IMR-90 (cell line): ENCODE data around the gene IRF5. TPM values are rescaled to one million over a fixed set of nuclear protein-coding genes. Genes with fewer than 3 reads are reported as not detected.
A peak's percentile ranks its signal among the peaks of the same experiment; 100 is the strongest.

Experiments used
- ATAC-seq: fragments of 200-7000 bp; cut with Tn5 transposase; 2 replicates; pipeline ENCODE4 v1.9.1; 2020; ENCODE audit warnings: low read depth, mild to moderate bottlenecking, moderate library complexity
- BruUV-seq: library from RNA; stranded (reverse); fragments of 400-500 nt; replicated peaks from 2 replicates; lab custom pipeline; 2021; lab: Mats Ljungman, UMichigan
- CTCF ChIA-PET: fragments of 300-600 bp; formaldehyde crosslinking; extraction: SDS; loops from one replicate; lab custom pipeline; 2021; ENCODE audit warnings: antibody characterized with exemption; lab: Yijun Ruan, JAX
- POLR2A ChIA-PET: fragments of 300-600 bp; sonication (Branson Sonifier 250); formaldehyde crosslinking; loops from one replicate; lab custom pipeline; 2022; ENCODE audit warnings: antibody characterized with exemption; ENCODE audit not compliant: unreplicated experiment; lab: Charles Lee
- DNase-seq: peaks from one replicate; pipeline ENCODE4 v3.0.0; 2013
- H2AFZ ChIP-seq: replicated peaks from 2 replicates; pipeline ENCODE3; 2013; ENCODE audit warnings: low read length, mild to moderate bottlenecking; ENCODE audit not compliant: poor library complexity
- H2AK5ac ChIP-seq: 2 replicates; pipeline ENCODE4 v1.6.1; 2013; ENCODE audit warnings: low read depth, low read length, inconsistent platforms
- H2AK9ac ChIP-seq: replicated peaks from 2 replicates; pipeline ENCODE3; 2013; ENCODE audit warnings: mild to moderate bottlenecking, low read depth, low read length, moderate library complexity; ENCODE audit not compliant: poor library complexity
- H2BK120ac ChIP-seq: 2 replicates; pipeline ENCODE4 v1.6.1; 2013; ENCODE audit warnings: low read depth, low read length, inconsistent platforms
- H2BK15ac ChIP-seq: 3 replicates; pipeline ENCODE4 v1.6.1; 2013; ENCODE audit warnings: low read depth, low read length, inconsistent platforms
- H2BK20ac ChIP-seq: 2 replicates; pipeline ENCODE4 v1.6.1; 2013; ENCODE audit warnings: low read depth, mild to moderate bottlenecking, inconsistent platforms, low read length, moderate library complexity
- H2BK5ac ChIP-seq: 2 replicates; pipeline ENCODE4 v1.6.1; 2013; ENCODE audit warnings: mild to moderate bottlenecking, low read depth, low read length, inconsistent platforms; ENCODE audit not compliant: poor library complexity, severe bottlenecking
- H3K14ac ChIP-seq: replicated peaks from 2 replicates; pipeline ENCODE4 v1.6.1; 2013; ENCODE audit warnings: low read depth, low read length, inconsistent platforms
- H3K18ac ChIP-seq: 2 replicates; pipeline ENCODE4 v1.6.1; 2013; ENCODE audit warnings: low read depth, low read length, control low read depth
- H3K23ac ChIP-seq: 2 replicates; pipeline ENCODE4 v1.6.1; 2013; ENCODE audit warnings: low read depth, low read length, inconsistent platforms
- H3K27ac ChIP-seq: 2 replicates; pipeline ENCODE4 v1.5.1; 2013; ENCODE audit warnings: mild to moderate bottlenecking, control low read depth, low read length; ENCODE audit not compliant: insufficient read depth
- H3K27me3 ChIP-seq: 2 replicates; pipeline ENCODE4 v1.6.1; 2013; ENCODE audit warnings: low read length; ENCODE audit not compliant: control insufficient read depth, insufficient read depth
- H3K36me3 ChIP-seq: 2 replicates; pipeline ENCODE4 v1.6.1; 2013; ENCODE audit warnings: low read length, mixed read lengths; ENCODE audit not compliant: control insufficient read depth, insufficient read depth
- H3K4ac ChIP-seq: 2 replicates; pipeline ENCODE4 v1.6.1; 2013; ENCODE audit warnings: low read depth, low read length, inconsistent platforms
- H3K4me1 ChIP-seq: 2 replicates; pipeline ENCODE4 v1.6.1; 2013; ENCODE audit warnings: low read length, mixed read lengths; ENCODE audit not compliant: control insufficient read depth, insufficient read depth
- H3K4me2 ChIP-seq: 2 replicates; pipeline ENCODE4 v1.6.1; 2013; ENCODE audit warnings: low read depth, mild to moderate bottlenecking, control low read depth, low read length, moderate library complexity
- H3K4me3 ChIP-seq: 2 replicates; pipeline ENCODE4 v1.5.1; 2013; ENCODE audit warnings: low read depth, mild to moderate bottlenecking, control low read depth, low read length, moderate library complexity; ENCODE audit not compliant: insufficient read depth
- H3K56ac ChIP-seq: 2 replicates; pipeline ENCODE4 v1.6.1; 2013; ENCODE audit warnings: low read length, inconsistent platforms; ENCODE audit not compliant: insufficient read depth; ENCODE audit errors: extremely low read depth
- H3K79me1 ChIP-seq, 2 experiments: 2 replicates each; pipeline ENCODE4 v1.6.1; 2013; ENCODE audit warnings: low read length in 2 of 2, inconsistent platforms in 1 of 2, low read depth in 1 of 2
- H3K9ac ChIP-seq: 2 replicates; pipeline ENCODE4 v1.6.1; 2013; ENCODE audit warnings: low read depth, low read length, control low read depth
- H3K9me1 ChIP-seq: 2 replicates; pipeline ENCODE4 v1.6.1; 2013; ENCODE audit warnings: low read length, inconsistent platforms; ENCODE audit not compliant: insufficient read depth
- H3K9me3 ChIP-seq: 2 replicates; pipeline ENCODE4 v1.6.1; 2013; ENCODE audit warnings: low read length; ENCODE audit not compliant: control insufficient read depth, insufficient read depth
- H4K20me1 ChIP-seq: 2 replicates; pipeline ENCODE4 v1.6.1; 2013; ENCODE audit warnings: low read length, inconsistent platforms; ENCODE audit not compliant: insufficient read depth
- H4K5ac ChIP-seq: 2 replicates; pipeline ENCODE4 v1.6.1; 2013; ENCODE audit warnings: mild to moderate bottlenecking, low read depth, low read length, control low read depth
- H4K8ac ChIP-seq, 2 experiments: 2 replicates each; pipeline ENCODE4 v1.6.1; 2013; ENCODE audit warnings: low read depth in 2 of 2, low read length in 2 of 2, control low read depth in 1 of 2, inconsistent platforms in 1 of 2
- H4K91ac ChIP-seq: 2 replicates; pipeline ENCODE4 v1.6.1; 2013; ENCODE audit warnings: low read depth, low read length, inconsistent platforms; ENCODE audit not compliant: insufficient read depth
- BHLHE40 ChIP-seq: fragments of 150-350 bp; IDR thresholded peaks from 2 replicates; pipeline ENCODE4 v1.6.1; 2016; ENCODE audit warnings: mild to moderate bottlenecking, low read depth, low read length
- CEBPB ChIP-seq: IDR thresholded peaks from 2 replicates; pipeline ENCODE4 v1.6.1; 2012; ENCODE audit warnings: low read depth, low read length, improper control_type of control experiment
- MAFK ChIP-seq: IDR thresholded peaks from 2 replicates; pipeline ENCODE4 v1.6.1; 2012; ENCODE audit warnings: low read depth, low read length, improper control_type of control experiment
- MAZ ChIP-seq: IDR thresholded peaks from 2 replicates; pipeline ENCODE4 v1.6.1; 2012; ENCODE audit warnings: low read depth, mild to moderate bottlenecking, low read length, improper control_type of control experiment, moderate library complexity, borderline replicate concordance
- MXI1 ChIP-seq: IDR thresholded peaks from 2 replicates; pipeline ENCODE4 v1.6.1; 2012; ENCODE audit warnings: low read depth, mild to moderate bottlenecking, low read length, moderate library complexity, borderline replicate concordance
- NFE2L2 ChIP-seq: fragments of 150-350 bp; IDR thresholded peaks from 2 replicates; pipeline ENCODE4 v1.6.1; 2016; ENCODE audit warnings: low read depth, mild to moderate bottlenecking, low read length
- POLR2A ChIP-seq: IDR thresholded peaks from 2 replicates; pipeline ENCODE4 v1.6.1; 2012; ENCODE audit warnings: mild to moderate bottlenecking, low read depth, low read length
- RAD21 ChIP-seq: IDR thresholded peaks from 2 replicates; pipeline ENCODE4 v1.6.1; 2012; ENCODE audit warnings: low read length, improper control_type of control experiment
- RFX5 ChIP-seq: IDR thresholded peaks from 2 replicates; pipeline ENCODE4 v1.8.0; 2012; ENCODE audit warnings: low read depth, mild to moderate bottlenecking, low read length, moderate library complexity
- SMC3 ChIP-seq: fragments of 150-350 bp; IDR thresholded peaks from 2 replicates; pipeline ENCODE4 v1.6.1; 2016; ENCODE audit warnings: low read depth, mild to moderate bottlenecking, antibody characterized with exemption, low read length, moderate library complexity
- WGBS, 2 experiments: methylation state at CpG; one replicate each; pipeline versions ENCODE4 v1.1.5 to v1.1.7; 2013; ENCODE audit warnings: missing lambda C conversion rate in 2 of 2; ENCODE audit not compliant: insufficient read length in 1 of 2; ENCODE audit errors: extremely low coverage in 2 of 2; 5-methylcytosine and 5-hydroxymethylcytosine counted together
- dilution Hi-C: fragments of 300-500 bp; cut with HindIII; formaldehyde crosslinking; loops from one replicate; pipeline ENCODE4 v1.14.3; 2018; ENCODE audit warnings: low sequenced_read_pairs; ENCODE audit not compliant: unreplicated experiment
- in situ Hi-C: fragments of 300-500 bp; cut with MboI; formaldehyde crosslinking; loops from 3 replicates; pipeline ENCODE4 v1.14.3; 2019; ENCODE audit warnings: low sequenced_read_pairs, inconsistent platforms, mixed read lengths
- intact Hi-C: fragments of 100-400 bp; cut with micrococcal nuclease; formaldehyde crosslinking; loops from 2 replicates; pipeline ENCODE4 v1.10.0; 2022
- polyA plus RNA-seq, 3 experiments: library from polyadenylated mRNA; depleted of rRNA; stranded (reverse); fragments of >200 nt; gene quantifications; 2 replicates each; pipeline ENCODE4 v1.2.3, GENCODE V29; 2012; ENCODE audit warnings: low replicate concordance in 1 of 3
- total RNA-seq: library from RNA; depleted of rRNA; stranded (reverse); fragments of >200 nt; gene quantifications from 2 replicates; pipeline ENCODE4 v1.2.3, GENCODE V29; 2012
- TF ChIP-seq, protein P1 (sequence below): fragments of 150-350 bp; IDR thresholded peaks from 2 replicates; pipeline ENCODE4 v1.6.1; 2016; ENCODE audit warnings: low read depth, mild to moderate bottlenecking, low read length, moderate library complexity, borderline replicate concordance
- TF ChIP-seq, protein P2 (sequence below): conservative IDR thresholded peaks from 2 replicates; pipeline ENCODE4 v1.5.1; 2012; ENCODE audit warnings: mild to moderate bottlenecking, low read depth, low read length, improper control_type of control experiment

The IRF5 gene
- total and polyA plus RNA-seq, 2 of the 4 experiments (the other 2 are of a cell fraction): 0.14 to 0.18 TPM

DNA sequence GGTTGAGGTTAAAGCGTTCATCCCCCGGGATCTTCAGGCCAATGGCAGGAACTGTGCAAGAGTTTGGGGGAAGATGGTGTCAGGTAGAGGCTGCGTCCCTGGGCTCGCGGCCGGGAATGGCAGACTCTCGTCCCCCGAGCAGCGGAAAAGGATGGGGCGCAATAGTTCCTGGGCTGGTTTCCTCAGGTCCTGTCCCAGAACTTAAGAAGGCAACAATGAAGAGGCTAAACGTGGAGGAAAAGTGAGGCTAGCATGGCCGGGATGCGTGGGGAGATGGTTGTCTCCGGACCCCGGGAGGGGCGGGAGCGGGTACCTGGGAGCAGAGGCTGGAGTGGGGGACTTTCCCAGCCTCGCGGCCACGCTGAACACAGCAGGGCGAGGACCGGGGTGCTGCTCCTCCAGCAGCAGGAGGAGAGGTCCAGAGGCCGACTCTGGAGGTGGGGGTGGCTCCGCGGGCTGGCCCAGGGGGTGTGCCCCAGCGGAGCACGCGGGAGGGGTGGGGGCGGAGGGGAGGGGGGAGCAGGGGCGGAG, 882 bp downstream of the IRF5 start:
- H3K14ac ChIP-seq: no peak overlapping the region
- intact Hi-C loops: no loop called here
- no peak overlapping the region for H3K18ac ChIP-seq
- no peak overlapping the region for H2BK120ac ChIP-seq
- no peak overlapping the region for H2BK20ac ChIP-seq
- no peak overlapping the region for H3K27ac ChIP-seq
- H3K36me3 ChIP-seq: no peaks in the 10 kb centered on the region
- no peak overlapping the region for H4K5ac ChIP-seq
- H3K4me1 ChIP-seq: no peaks in the 10 kb centered on the region; the same call in 1 of the 2 replicates
- dilution Hi-C loops: no loop called here
- no peak overlapping the region for H4K91ac ChIP-seq
- no peak overlapping the region for H2AK9ac ChIP-seq
- in situ Hi-C loops: no loop called here
- no peak overlapping the region for H3K23ac ChIP-seq
- H2BK5ac ChIP-seq: no peak overlapping the region
- H3K4me3 ChIP-seq: peak overlapping the region; percentile 21
- H3K9ac ChIP-seq: no peak overlapping the region
- H3K4ac ChIP-seq: no peak overlapping the region
- H3K9me3 ChIP-seq: no peaks in the 10 kb centered on the region
- H2AFZ ChIP-seq: peak overlapping the region; percentile 70
- peaks cover 75% of the 10 kb centered on the region for H3K27me3 ChIP-seq
- peak overlapping the region; percentile 75 for H3K4me2 ChIP-seq
- no peaks in the 10 kb centered on the region; the same call in 1 of the 2 replicates for H4K20me1 ChIP-seq
- WGBS, 2 experiments: 0% methylated on average over 3 of the region's 30 CpGs; no CpG with 5 or more reads in 1 of the 2 experiments
- DNase-seq (no peak), ATAC-seq (peak; percentile 30)
- H3K79me1 ChIP-seq: no peaks in the 10 kb centered on the region
- ChIA-PET CTCF (no interaction called here), POLR2A (no interaction called here)
- H3K56ac ChIP-seq: no peak overlapping the region
- TF ChIP-seq BHLHE40 (no peak), MAFK (no peak), RFX5 (no peak), MXI1 (no peak), CEBPB (no peak), RAD21 (no peak), SMC3 (no peak), NFE2L2 (no peak), MAZ (no peak), POLR2A (no peak)
- TF ChIP-seq, protein P1, sequence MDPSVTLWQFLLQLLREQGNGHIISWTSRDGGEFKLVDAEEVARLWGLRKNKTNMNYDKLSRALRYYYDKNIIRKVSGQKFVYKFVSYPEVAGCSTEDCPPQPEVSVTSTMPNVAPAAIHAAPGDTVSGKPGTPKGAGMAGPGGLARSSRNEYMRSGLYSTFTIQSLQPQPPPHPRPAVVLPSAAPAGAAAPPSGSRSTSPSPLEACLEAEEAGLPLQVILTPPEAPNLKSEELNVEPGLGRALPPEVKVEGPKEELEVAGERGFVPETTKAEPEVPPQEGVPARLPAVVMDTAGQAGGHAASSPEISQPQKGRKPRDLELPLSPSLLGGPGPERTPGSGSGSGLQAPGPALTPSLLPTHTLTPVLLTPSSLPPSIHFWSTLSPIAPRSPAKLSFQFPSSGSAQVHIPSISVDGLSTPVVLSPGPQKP: no peak
- TF ChIP-seq, protein P2, sequence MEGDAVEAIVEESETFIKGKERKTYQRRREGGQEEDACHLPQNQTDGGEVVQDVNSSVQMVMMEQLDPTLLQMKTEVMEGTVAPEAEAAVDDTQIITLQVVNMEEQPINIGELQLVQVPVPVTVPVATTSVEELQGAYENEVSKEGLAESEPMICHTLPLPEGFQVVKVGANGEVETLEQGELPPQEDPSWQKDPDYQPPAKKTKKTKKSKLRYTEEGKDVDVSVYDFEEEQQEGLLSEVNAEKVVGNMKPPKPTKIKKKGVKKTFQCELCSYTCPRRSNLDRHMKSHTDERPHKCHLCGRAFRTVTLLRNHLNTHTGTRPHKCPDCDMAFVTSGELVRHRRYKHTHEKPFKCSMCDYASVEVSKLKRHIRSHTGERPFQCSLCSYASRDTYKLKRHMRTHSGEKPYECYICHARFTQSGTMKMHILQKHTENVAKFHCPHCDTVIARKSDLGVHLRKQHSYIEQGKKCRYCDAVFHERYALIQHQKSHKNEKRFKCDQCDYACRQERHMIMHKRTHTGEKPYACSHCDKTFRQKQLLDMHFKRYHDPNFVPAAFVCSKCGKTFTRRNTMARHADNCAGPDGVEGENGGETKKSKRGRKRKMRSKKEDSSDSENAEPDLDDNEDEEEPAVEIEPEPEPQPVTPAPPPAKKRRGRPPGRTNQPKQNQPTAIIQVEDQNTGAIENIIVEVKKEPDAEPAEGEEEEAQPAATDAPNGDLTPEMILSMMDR: no peak
- no peak overlapping the region for H2BK15ac ChIP-seq
- H3K9me1 ChIP-seq: no peaks in the 10 kb centered on the region
- H2AK5ac ChIP-seq: no peak overlapping the region
- H4K8ac ChIP-seq: no peak overlapping the region
- no TSS peak for BruUV-seq
